NCI-H2081 treated with DMSO at 0.1 percent for 48 hours (cell line): ENCODE results near the gene KDM8.
"Not testable (repeated sequence)": the region's sequence is repeated elsewhere in the genome, so short reads cannot be mapped to it uniquely, and the experiment has no call there.

Experiments used
- DNase-seq: peaks from one replicate; lab custom pipeline; 2025; lab: John Stamatoyannopoulos, UW

The KDM8 gene

GRCh38 chr16:27191352-27191924 is 11.9 kb upstream of the KDM8 start:
- no peak for DNase-seq

GRCh38 chr16:27193300-27193990 is 9.9 kb upstream of the KDM8 start:
- DNase-seq: no peak

- no peak for DNase-seq
Observed at GRCh38 chr16:27195076-27195741, 8.1 kb upstream of the KDM8 start.

GRCh38 chr16:27195941-27196595 is 7.3 kb upstream of the KDM8 start:
- no peak for DNase-seq

GRCh38 chr16:27197004-27197403 is 6.3 kb upstream of the KDM8 start:
- no peak for DNase-seq

GRCh38 chr16:27198451-27199234 is 4.7 kb upstream of the KDM8 start:
- no peak for DNase-seq

GRCh38 chr16:27199235-27199586 is 4.1 kb upstream of the KDM8 start:
- no peak for DNase-seq

GRCh38 chr16:27199736-27200135 is 3.6 kb upstream of the KDM8 start:
- DNase-seq: no peak

GRCh38 chr16:27200914-27201313 is 2.4 kb upstream of the KDM8 start:
- DNase-seq: not testable (repeated sequence)

GRCh38 chr16:27202923-27203506 is 311 bp upstream of the KDM8 start:
- DNase-seq: no peak

GRCh38 chr16:27204312-27204915 is 1.1 kb downstream of the KDM8 start:
- no peak for DNase-seq

GRCh38 chr16:27205423-27206065 is 2.2 kb downstream of the KDM8 start:
- DNase-seq: no peak

- not testable (repeated sequence) for DNase-seq
Observed at GRCh38 chr16:27207121-27207520, 3.8 kb downstream of the KDM8 start.

GRCh38 chr16:27208081-27208680 is 4.9 kb downstream of the KDM8 start:
- no peak for DNase-seq

GRCh38 chr16:27208796-27209195 is 5.5 kb downstream of the KDM8 start:
- DNase-seq: no peak

GRCh38 chr16:27209591-27209990 is 6.3 kb downstream of the KDM8 start:
- no peak for DNase-seq

- no peak for DNase-seq
Observed at GRCh38 chr16:27210174-27210573, 6.8 kb downstream of the KDM8 start.

- no peak for DNase-seq
Observed at GRCh38 chr16:27211026-27211425, 7.7 kb downstream of the KDM8 start.

GRCh38 chr16:27214084-27214961 is 11.0 kb downstream of the KDM8 start:
- no peak for DNase-seq
